WI38 (cell line): ENCODE data around the gene RPS6KA4.
"Not testable (repeated sequence)": the region's sequence is repeated elsewhere in the genome, so short reads cannot be mapped to it uniquely, and the experiment has no call there.

Experiments
- H3K4me3 ChIP-seq: 2 replicates; pipeline ENCODE4 v1.5.1; 2011; ENCODE audit warnings: low read depth, mild to moderate bottlenecking, control low read depth, low read length
- CTCF ChIP-seq: IDR thresholded peaks from 2 replicates; pipeline ENCODE4 v1.5.1; 2012; ENCODE audit warnings: low read depth, mild to moderate bottlenecking, control low read depth, low read length

The RPS6KA4 gene

GRCh38 chr11:64407630-64408029 lies 48.7 kb downstream of the RPS6KA4 start:
- TF ChIP-seq CTCF = no peak
- no peak overlapping the region for H3K4me3 ChIP-seq

- H3K4me3 ChIP-seq = no peak overlapping the region
- no peak for TF ChIP-seq CTCF
Observed at GRCh38 chr11:64409278-64409677, 50.3 kb downstream of the RPS6KA4 start.

- TF ChIP-seq CTCF = no peak
- no peak overlapping the region for H3K4me3 ChIP-seq
Observed at GRCh38 chr11:64409707-64410403, 50.9 kb downstream of the RPS6KA4 start.

DNA sequence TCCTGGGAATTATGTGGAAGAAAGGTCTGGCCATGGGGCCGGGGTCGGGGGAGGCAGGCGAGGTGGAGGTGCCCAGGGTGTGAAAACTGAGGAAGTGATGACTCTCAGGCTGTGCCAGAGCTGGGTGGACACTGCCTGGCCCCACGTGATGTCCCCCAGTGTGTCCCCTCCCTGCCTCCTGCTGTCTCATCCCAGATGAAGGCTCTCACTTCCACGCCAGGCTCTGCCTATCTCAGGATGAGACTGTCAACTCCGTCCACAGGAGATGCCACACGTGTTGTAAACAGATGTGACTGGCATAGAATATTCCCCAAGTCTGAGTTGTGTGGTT lies 51.4 kb downstream of the RPS6KA4 start:
- no peak overlapping the region for H3K4me3 ChIP-seq
- TF ChIP-seq CTCF = no peak

- H3K4me3 ChIP-seq = no peak overlapping the region
- no peak for TF ChIP-seq CTCF
Observed at GRCh38 chr11:64413417-64413816, 54.5 kb downstream of the RPS6KA4 start.

DNA sequence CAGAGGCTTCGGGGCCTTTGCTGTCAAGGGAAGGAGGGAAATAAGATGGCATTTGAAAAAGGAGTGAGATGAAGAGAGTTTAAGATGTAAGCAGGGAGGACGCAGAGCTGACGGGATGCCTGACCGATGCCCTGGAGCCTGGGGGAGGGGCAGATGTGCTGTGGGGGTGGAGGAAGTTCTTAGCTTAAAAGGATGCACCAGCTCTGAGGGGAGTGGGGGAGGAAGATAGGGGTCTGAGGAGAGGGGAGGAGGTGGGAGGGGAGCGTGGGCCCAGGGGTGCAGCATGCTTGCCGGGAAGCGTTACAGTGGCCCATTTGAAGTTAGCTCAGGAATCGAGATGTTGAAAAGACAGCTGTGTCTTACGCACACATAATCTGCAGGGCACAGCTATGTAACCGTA lies 56.3 kb downstream of the RPS6KA4 start:
- no peak for TF ChIP-seq CTCF
- H3K4me3 ChIP-seq = no peak overlapping the region

DNA sequence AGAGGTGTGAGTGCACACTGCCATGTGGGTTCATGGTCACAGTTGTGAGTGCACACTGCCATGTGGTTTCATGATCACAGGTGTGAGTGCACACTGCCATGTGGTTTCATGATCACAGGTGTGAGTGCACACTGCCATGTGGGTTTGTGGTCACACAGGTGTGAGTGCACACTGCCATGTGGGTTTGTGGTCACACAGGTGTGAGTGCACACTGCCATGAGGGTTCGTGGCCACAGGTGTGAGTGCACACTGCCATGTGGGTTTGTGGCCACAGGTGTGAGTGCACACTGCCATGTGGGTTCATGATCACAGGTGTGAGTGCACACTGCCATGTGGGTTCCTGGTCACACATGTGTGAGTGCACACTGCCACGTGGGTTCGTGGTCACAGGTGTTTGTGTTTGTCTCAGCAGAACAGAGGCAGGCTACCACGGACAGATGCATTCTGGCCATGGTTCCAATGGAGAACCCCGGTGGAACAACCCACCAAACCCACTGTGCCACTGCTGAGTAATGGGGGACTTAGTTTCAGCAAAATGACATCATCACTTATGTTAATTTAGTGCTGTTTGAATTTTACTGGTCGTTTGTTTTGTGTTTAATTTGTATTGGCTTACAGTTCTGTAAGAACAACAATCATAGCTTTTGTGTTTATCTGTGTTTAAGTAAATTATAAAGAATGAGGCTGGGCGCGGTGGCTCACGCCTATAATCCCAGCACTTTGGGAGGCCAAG lies 57.2 kb downstream of the RPS6KA4 start:
- no peak for TF ChIP-seq CTCF
- no peak overlapping the region for H3K4me3 ChIP-seq

- not testable (repeated sequence) for H3K4me3 ChIP-seq
Observed at GRCh38 chr11:64418233-64418632, 59.3 kb downstream of the RPS6KA4 start.
